H1 (cell line): ENCODE measurements around the gene TLE2. TPM values are rescaled to one million over a fixed set of nuclear protein-coding genes. Genes with fewer than 3 reads are reported as not detected.

Experiments
- CTCF ChIA-PET: fragments of 300-600 bp; sonication (Branson Sonifier 250); formaldehyde crosslinking; loops from one replicate; lab custom pipeline; 2021; ENCODE audit not compliant: partially characterized antibody; lab: Charles Lee
- POLR2A ChIA-PET: fragments of 300-600 bp; sonication (Branson Sonifier 250); formaldehyde crosslinking; loops from one replicate; lab custom pipeline; 2021; ENCODE audit warnings: inconsistent platforms; ENCODE audit not compliant: partially characterized antibody; lab: Charles Lee
- DNase-seq, 2 experiments: peaks; one replicate each; pipeline versions ENCODE4 v3.0.0 to v3.0.0-alpha.2; 2010 to 2022; ENCODE audit warnings: low spot score in 2 of 2, low read depth in 1 of 2, mixed read lengths in 1 of 2
- FAIRE-seq: peaks from 2 replicates; lab custom pipeline; 2011; peaks lifted over from hg19 to GRCh38; lab: Jason Lieb, UNC
- H2AFZ ChIP-seq: 2 replicates; pipeline ENCODE4 v1.8.1; 2012; ENCODE audit warnings: low read length, inconsistent platforms
- H2AK5ac ChIP-seq: 2 replicates; pipeline ENCODE4 v1.6.1; 2013; ENCODE audit warnings: low read depth, low read length
- H2BK120ac ChIP-seq: replicated peaks from 2 replicates; pipeline ENCODE3; 2013; ENCODE audit warnings: low read depth, low read length, inconsistent platforms
- H2BK12ac ChIP-seq: 2 replicates; pipeline ENCODE4 v1.6.1; 2013; ENCODE audit warnings: low read depth, low read length
- H2BK15ac ChIP-seq: 2 replicates; pipeline ENCODE4 v1.6.1; 2013; ENCODE audit warnings: low read length
- H2BK20ac ChIP-seq: 2 replicates; pipeline ENCODE4 v1.6.1; 2013; ENCODE audit warnings: low read length
- H2BK5ac ChIP-seq: 2 replicates; pipeline ENCODE4 v1.6.1; 2013; ENCODE audit warnings: low read depth, low read length
- H3K14ac ChIP-seq: 2 replicates; pipeline ENCODE4 v1.6.1; 2013; ENCODE audit warnings: inconsistent platforms; ENCODE audit not compliant: insufficient read length
- H3K18ac ChIP-seq: 2 replicates; pipeline ENCODE4 v1.6.1; 2013; ENCODE audit warnings: low read length; ENCODE audit errors: extremely low read depth
- H3K23ac ChIP-seq: 2 replicates; pipeline ENCODE4 v1.6.1; 2013; ENCODE audit warnings: inconsistent platforms; ENCODE audit not compliant: insufficient read length
- H3K23me2 ChIP-seq: 2 replicates; pipeline ENCODE4 v1.6.1; 2013; ENCODE audit warnings: low read depth, low read length
- H3K27ac ChIP-seq: 2 replicates; pipeline ENCODE4 v1.6.1; 2011; ENCODE audit warnings: low read depth, low read length, inconsistent platforms
- H3K27me3 ChIP-seq, 4 experiments: replicated peaks in 1 of 4; 1 replicate in 1 of 4; 2 replicates in 3 of 4; pipeline versions ENCODE4 v1.6.1 to v1.8.1; 2011 to 2013; ENCODE audit warnings: low read length in 3 of 4, mild to moderate bottlenecking in 3 of 4, inconsistent platforms in 2 of 4, mixed read lengths in 2 of 4, moderate library complexity in 1 of 4; ENCODE audit not compliant: control insufficient read depth in 3 of 4, insufficient read depth in 3 of 4; ENCODE audit errors: extremely low read depth in 1 of 4
- H3K36me3 ChIP-seq, 4 experiments: 2 replicates each; pipeline versions ENCODE4 v1.6.1 to v1.8.1; 2011 to 2013; ENCODE audit warnings: mild to moderate bottlenecking in 4 of 4, low read length in 3 of 4, moderate library complexity in 2 of 4, control low read depth in 1 of 4, inconsistent platforms in 1 of 4; ENCODE audit not compliant: insufficient read depth in 4 of 4, control insufficient read depth in 2 of 4
- H3K4ac ChIP-seq: replicated peaks from 2 replicates; pipeline ENCODE3; 2013; ENCODE audit warnings: low read length, low read depth, mixed read lengths, inconsistent platforms; ENCODE audit not compliant: insufficient read length
- H3K4me1 ChIP-seq, 4 experiments: replicated peaks in 1 of 4; 1 replicate in 1 of 4; 2 replicates in 3 of 4; pipeline versions ENCODE4 v1.6.1 to v1.8.1; 2011 to 2013; ENCODE audit warnings: low read length in 3 of 4, inconsistent platforms in 2 of 4, mixed read lengths in 1 of 4; ENCODE audit not compliant: insufficient read depth in 4 of 4, control insufficient read depth in 3 of 4
- H3K4me2 ChIP-seq, 2 experiments: 2 replicates each; pipeline versions ENCODE4 v1.6.1 to v1.8.1; 2011 to 2013; ENCODE audit warnings: low read depth in 2 of 2, low read length in 2 of 2, control low read depth in 1 of 2, inconsistent platforms in 1 of 2, mild to moderate bottlenecking in 1 of 2; ENCODE audit not compliant: insufficient read depth in 1 of 2
- H3K4me3 ChIP-seq, 4 experiments: fragments of 200-600, 300-600 bp in 1 of 4; sonication (generic), shearing (Covaris generic), sonication (Bioruptor Twin) in 1 of 4; 2 replicates each; pipeline versions ENCODE4 v1.5.1 to v1.8.1; 2011 to 2016; ENCODE audit warnings: low read length in 4 of 4, low read depth in 3 of 4, control low read depth in 2 of 4, inconsistent platforms in 2 of 4, mild to moderate bottlenecking in 2 of 4, mixed read lengths in 1 of 4, moderate library complexity in 1 of 4; ENCODE audit not compliant: insufficient read depth in 2 of 4; ENCODE audit errors: extremely low read depth in 1 of 4
- H3K56ac ChIP-seq: replicated peaks from 2 replicates; pipeline ENCODE3; 2013; ENCODE audit warnings: low read depth, mild to moderate bottlenecking, mixed read lengths, low read length, inconsistent platforms; ENCODE audit not compliant: insufficient read length
- H3K79me1 ChIP-seq: 2 replicates; pipeline ENCODE4 v1.6.1; 2013; ENCODE audit warnings: low read depth, low read length, control low read depth
- H3K79me2 ChIP-seq, 2 experiments: 2 replicates each; pipeline versions ENCODE4 v1.6.1 to v1.8.1; 2012 to 2013; ENCODE audit warnings: low read length in 2 of 2, mild to moderate bottlenecking in 2 of 2, inconsistent platforms in 1 of 2; ENCODE audit not compliant: insufficient read depth in 2 of 2, control insufficient read depth in 1 of 2
- H3K9ac ChIP-seq, 4 experiments: replicated peaks in 1 of 4; 1 replicate in 1 of 4; 2 replicates in 3 of 4; pipeline versions ENCODE4 v1.6.1 to v1.8.1; 2011 to 2013; ENCODE audit warnings: low read depth in 3 of 4, low read length in 3 of 4, control low read depth in 2 of 4, mild to moderate bottlenecking in 2 of 4, moderate library complexity in 2 of 4, inconsistent platforms in 1 of 4; ENCODE audit errors: extremely low read depth in 1 of 4
- H3K9me3 ChIP-seq, 2 experiments: 2 replicates each; pipeline versions ENCODE4 v1.6.1 to v1.8.1; 2012 to 2013; ENCODE audit warnings: mild to moderate bottlenecking in 2 of 2, moderate library complexity in 2 of 2, control low read depth in 1 of 2, inconsistent platforms in 1 of 2, low read depth in 1 of 2, low read length in 1 of 2, mixed read lengths in 1 of 2; ENCODE audit not compliant: insufficient read depth in 2 of 2
- H4K20me1 ChIP-seq, 2 experiments: replicated peaks in 1 of 2; 2 replicates each; pipeline versions ENCODE3 to v1.8.1; 2011 to 2013; ENCODE audit warnings: inconsistent platforms in 2 of 2, low read length in 2 of 2, mild to moderate bottlenecking in 1 of 2; ENCODE audit not compliant: insufficient read depth in 2 of 2, control insufficient read depth in 1 of 2
- H4K5ac ChIP-seq: 2 replicates; pipeline ENCODE4 v1.6.1; 2013; ENCODE audit warnings: low read length, low read depth, mixed read lengths, inconsistent platforms; ENCODE audit not compliant: insufficient read length
- H4K8ac ChIP-seq: 2 replicates; pipeline ENCODE4 v1.8.0; 2013; ENCODE audit warnings: mild to moderate bottlenecking, moderate library complexity, low read length, inconsistent platforms; ENCODE audit not compliant: insufficient read depth; ENCODE audit errors: extremely low read depth
- H4K91ac ChIP-seq: replicated peaks from 2 replicates; pipeline ENCODE3; 2013; ENCODE audit warnings: low read length, mixed read lengths, inconsistent platforms; ENCODE audit not compliant: insufficient read length
- CBX8 ChIP-seq: fragments of 300-800, 300-1000 bp; sonication (generic); IDR thresholded peaks from 2 replicates; pipeline ENCODE4 v1.7.1; 2016; ENCODE audit warnings: low read depth, low read length, borderline replicate concordance
- JUN ChIP-seq: IDR thresholded peaks from 2 replicates; pipeline ENCODE4 v1.6.1; 2011; ENCODE audit warnings: low read depth, mild to moderate bottlenecking, improper control_type of control experiment, low read length
- JUND ChIP-seq: IDR thresholded peaks from 2 replicates; pipeline ENCODE4 v1.6.1; 2011; ENCODE audit warnings: mild to moderate bottlenecking, improper control_type of control experiment, low read length
- KDM4A ChIP-seq: IDR thresholded peaks from one replicate; pipeline ENCODE4 v1.7.1; 2012; ENCODE audit warnings: low read depth, mild to moderate bottlenecking, moderate library complexity, low read length, inconsistent platforms; ENCODE audit not compliant: severe bottlenecking
- RAD21 ChIP-seq, 2 experiments: IDR thresholded peaks in 1 of 2; conservative IDR thresholded peaks in 1 of 2; 2 replicates each; pipeline ENCODE4 v1.6.1; 2011; ENCODE audit warnings: low read depth in 2 of 2, low read length in 2 of 2, improper control_type of control experiment in 1 of 2, inconsistent platforms in 1 of 2, mild to moderate bottlenecking in 1 of 2, moderate library complexity in 1 of 2
- WGBS, 2 experiments: shearing (Covaris generic) in 1 of 2; methylation state at CpG; one replicate each; pipeline versions ENCODE4 v1.1.6 to v1.1.7; 2013 to 2015; ENCODE audit warnings: low lambda C conversion rate in 2 of 2, mixed read lengths in 2 of 2, inconsistent platforms in 1 of 2, low coverage in 1 of 2, missing lambda C conversion rate in 1 of 2; ENCODE audit not compliant: insufficient replicate concordance in 2 of 2, insufficient coverage in 1 of 2, insufficient read length in 1 of 2; ENCODE audit errors: extremely low coverage in 1 of 2, missing lambda C conversion rate in 1 of 2; 5-methylcytosine and 5-hydroxymethylcytosine counted together
- polyA plus RNA-seq, 7 experiments: library from polyadenylated mRNA; depleted of rRNA in 3 of 7; stranded (reverse) in 5 of 7; unstranded in 2 of 7; fragments of >200 nt in 5 of 7; fragments of 200-250 nt in 2 of 7; gene quantifications; 1 replicate in 5 of 7; 2 replicates in 1 of 7; 4 replicates in 1 of 7; pipeline versions ENCODE4 v1.2.1 to v1.2.3, GENCODE V29; 2011 to 2013; ENCODE audit warnings: missing spikeins in 2 of 7, mixed read lengths in 2 of 7
- total RNA-seq: library from RNA; stranded (reverse); fragmentation: NEBNext Ultra II Directional; extraction: Animal tissue kit (Norgen Biotek cat#: 25700); gene quantifications from 2 replicates; pipeline ENCODE4 v1.2.1, GENCODE V29; 2021

Gene TLE2
- total and polyA plus RNA-seq, 2 of the 8 experiments (the other 6 are each of a cell fraction or from before 2014, with no cell fraction given) = 8.0 to 11.5 TPM

DNA sequence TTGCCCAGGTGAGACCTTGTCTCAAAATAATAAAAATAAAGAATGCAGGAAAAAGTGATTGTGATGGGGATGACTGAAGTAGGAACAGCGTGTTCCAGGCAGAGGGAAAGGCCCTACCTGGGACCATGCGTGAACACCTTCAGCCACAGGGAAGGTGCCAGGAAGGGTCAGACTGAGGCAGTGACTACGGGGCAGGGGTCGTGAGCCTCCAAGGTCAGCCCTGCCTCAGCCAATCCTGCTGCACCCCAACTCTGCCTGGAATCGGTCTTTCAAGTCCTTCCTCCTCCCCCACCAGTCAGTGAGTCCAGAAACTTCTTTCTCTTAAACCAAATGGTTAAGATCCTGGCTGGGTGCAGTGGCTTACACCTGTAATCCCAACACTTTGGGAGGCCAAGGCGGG lies 16.1 kb upstream of the TLE2 start:
- 80% methylated on average over 6 of the region's 6 CpGs; no CpG with 5 or more reads in 1 of the 2 experiments for WGBS, 2 experiments
- ChIA-PET POLR2A (interaction anchor here (1.1 to 4.4 kb wide), 5 partner anchors 8 to 68 kb away, joined by 3 to 56 read pairs (median 6); partner anchors contain the start of gene TLE6), CTCF (interaction anchor here (0.9 to 1.7 kb wide), 5 partner anchors 9 to 93 kb away, joined by 3 to 6 read pairs (median 3); no protein-coding TSS in a partner anchor)
- peak overlapping the region; percentile 10 for H2BK120ac ChIP-seq
- H3K56ac ChIP-seq = no peak overlapping the region
- no peak overlapping the region for H3K4me3 ChIP-seq
- no peak overlapping the region for H3K27ac ChIP-seq
- peak overlapping the region; percentile 75; the same call in 1 of the 2 replicates for H2BK15ac ChIP-seq
- FAIRE-seq (no peak), DNase-seq (no peak)
- no peak overlapping the region for H4K8ac ChIP-seq
- peak overlapping the region; percentile 68; the same call in 1 of the 2 replicates for H2AK5ac ChIP-seq
- no peak overlapping the region for H3K14ac ChIP-seq
- H3K9ac ChIP-seq = no peak overlapping the region
- H3K23me2 ChIP-seq = peaks cover 9% of the 10 kb centered on the region; the same call in 1 of the 2 replicates
- peak overlapping the region; percentile 44 for H3K4ac ChIP-seq
- no peak overlapping the region; a peak in 1 of 4 replicates for H3K4me2 ChIP-seq
- H4K5ac ChIP-seq = no peak overlapping the region
- H3K27me3 ChIP-seq = peaks cover 0 to 2% (median 0%) of the 10 kb centered on the region in 4 experiments; a peak in 3 of 7 replicates
- TF ChIP-seq JUN (no peak), JUND (no peak), CBX8 (no peak), KDM4A (no peak), RAD21 (IDR thresholded peaks at IDR 0.05 in 1 of 2, conservative IDR thresholded peaks at IDR 0.05 in 1 of 2; ENCODE audit: low read depth in 2 of 2, low read length in 2 of 2) (no peak)
- peak overlapping the region; percentile 60; the same call in 1 of the 2 replicates for H3K18ac ChIP-seq
- H2AFZ ChIP-seq = no peak overlapping the region
- peak overlapping the region; percentile 92 for H4K91ac ChIP-seq
- H2BK12ac ChIP-seq = peak overlapping the region; percentile 88; the same call in 1 of the 2 replicates
- H2BK20ac ChIP-seq = peak overlapping the region; percentile 72; the same call in 1 of the 2 replicates
- no peaks in the 10 kb centered on the region for H3K36me3 ChIP-seq
- no peaks in the 10 kb centered on the region for H4K20me1 ChIP-seq
- no peaks in the 10 kb centered on the region for H3K9me3 ChIP-seq
- H2BK5ac ChIP-seq = peak overlapping the region; percentile 56; the same call in 1 of the 2 replicates
- no peaks in the 10 kb centered on the region for H3K79me2 ChIP-seq
- H3K23ac ChIP-seq = no peak overlapping the region
- H3K79me1 ChIP-seq = no peaks in the 10 kb centered on the region
- peaks cover 7 to 18% (median 10%) of the 10 kb centered on the region in 4 experiments; a peak in 6 of 7 replicates for H3K4me1 ChIP-seq
